HK-2 (cell line): ENCODE measurements around the gene LAMA5.

Source experiments
- DNase-seq: peaks from one replicate; pipeline ENCODE4 v3.0.0-alpha.2; 2018; ENCODE audit not compliant: unreplicated experiment

Gene LAMA5

DNA sequence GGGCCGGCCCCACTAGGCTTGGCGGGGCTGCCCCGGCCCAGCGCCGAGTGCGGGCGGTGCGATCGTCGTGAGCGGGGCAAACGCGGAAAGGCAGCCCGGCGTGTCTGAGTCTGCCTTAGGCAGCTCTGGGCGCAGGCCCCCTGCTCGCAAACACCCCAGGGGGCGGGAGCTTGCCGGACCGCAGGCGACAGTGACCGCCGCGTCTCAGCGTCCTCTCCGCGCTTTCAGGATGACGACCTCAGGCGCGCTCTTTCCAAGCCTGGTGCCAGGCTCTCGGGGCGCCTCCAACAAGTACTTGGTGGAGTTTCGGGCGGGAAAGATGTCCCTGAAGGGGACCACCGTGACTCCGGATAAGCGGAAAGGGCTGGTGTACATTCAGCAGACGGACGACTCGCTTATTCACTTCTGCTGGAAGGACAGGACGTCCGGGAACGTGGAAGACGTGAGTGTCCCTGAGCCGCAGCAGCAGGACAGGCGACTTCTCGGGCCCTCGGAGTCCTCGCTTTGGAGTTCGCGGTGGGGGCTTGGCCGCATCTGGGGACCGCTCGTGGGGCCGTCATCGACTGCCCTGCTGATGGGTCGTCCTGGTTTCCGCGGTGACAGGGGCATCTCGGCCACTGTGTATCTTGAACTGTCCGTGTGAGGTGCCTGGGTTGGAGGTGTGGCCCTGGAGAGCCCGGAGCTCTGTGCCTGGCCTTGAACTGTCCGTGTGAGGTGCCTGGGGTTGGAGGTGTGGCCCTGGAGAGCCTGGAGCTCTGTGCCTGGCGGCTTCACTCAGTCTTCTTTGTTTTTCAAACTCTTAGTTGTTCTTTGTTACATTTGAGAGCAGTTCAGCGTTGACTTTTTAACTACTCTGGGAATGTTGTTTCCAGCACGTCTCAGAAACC is 63.5 kb downstream of the LAMA5 start:
- peak; percentile 62 for DNase-seq

DNA sequence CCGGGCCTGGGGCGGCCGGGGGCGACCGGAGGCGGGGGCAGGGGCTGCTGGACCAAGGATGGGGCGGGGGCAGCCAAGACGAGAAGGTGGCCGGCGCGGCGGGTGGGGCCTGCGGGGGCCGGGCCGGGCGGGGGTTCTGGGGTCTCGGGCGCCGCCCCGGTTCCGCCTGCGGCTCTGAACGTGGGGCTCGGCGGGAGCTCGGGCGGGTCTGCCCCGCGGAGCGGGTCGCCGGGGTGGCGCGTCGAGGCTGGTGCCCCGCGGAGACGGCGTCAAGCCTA is 64.1 kb downstream of the LAMA5 start:
- DNase-seq, result no peak

DNA sequence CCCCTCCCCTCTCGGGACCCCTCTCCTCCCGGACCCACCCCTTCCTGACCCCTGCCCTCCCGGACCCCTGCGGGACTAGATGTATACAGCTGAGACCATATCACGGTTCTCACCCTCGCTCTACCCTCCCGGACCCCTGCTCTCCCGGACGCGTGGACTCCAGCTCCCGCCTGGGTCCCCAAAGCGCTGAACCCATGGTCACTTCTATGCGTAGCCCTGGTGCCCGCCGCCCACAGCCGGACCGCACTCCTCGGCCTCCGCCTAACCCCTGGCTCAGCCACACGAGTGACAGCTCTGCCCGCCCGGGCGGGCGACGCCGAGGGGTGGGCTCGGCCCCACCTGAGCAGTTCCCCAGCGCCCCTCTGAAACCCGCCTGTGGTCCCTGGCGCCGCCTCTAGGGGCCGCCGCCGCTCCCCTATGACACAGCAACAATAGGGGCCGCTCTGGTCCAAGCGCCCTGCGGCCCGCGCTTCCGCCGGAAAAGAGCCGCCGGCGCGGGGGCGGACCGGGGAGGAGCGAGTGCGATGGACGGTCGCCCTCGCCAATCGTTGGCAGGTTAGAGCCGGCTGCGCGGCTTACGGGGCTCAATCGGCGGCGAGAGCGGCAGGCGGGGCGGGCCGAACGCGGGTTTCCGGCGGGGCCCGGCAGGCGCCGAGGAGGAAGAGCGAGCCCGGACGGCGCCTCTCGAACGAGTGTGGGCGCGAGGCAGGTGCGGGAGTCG is 64.6 kb downstream of the LAMA5 start, which contains the start of gene ADRM1:
TSS of gene ADRM1 (plus strand) at position 657 of the 721 bp plus-strand sequence. CDS start 572 bp downstream, outside the sequence.
- peak; percentile 99 for DNase-seq

DNA sequence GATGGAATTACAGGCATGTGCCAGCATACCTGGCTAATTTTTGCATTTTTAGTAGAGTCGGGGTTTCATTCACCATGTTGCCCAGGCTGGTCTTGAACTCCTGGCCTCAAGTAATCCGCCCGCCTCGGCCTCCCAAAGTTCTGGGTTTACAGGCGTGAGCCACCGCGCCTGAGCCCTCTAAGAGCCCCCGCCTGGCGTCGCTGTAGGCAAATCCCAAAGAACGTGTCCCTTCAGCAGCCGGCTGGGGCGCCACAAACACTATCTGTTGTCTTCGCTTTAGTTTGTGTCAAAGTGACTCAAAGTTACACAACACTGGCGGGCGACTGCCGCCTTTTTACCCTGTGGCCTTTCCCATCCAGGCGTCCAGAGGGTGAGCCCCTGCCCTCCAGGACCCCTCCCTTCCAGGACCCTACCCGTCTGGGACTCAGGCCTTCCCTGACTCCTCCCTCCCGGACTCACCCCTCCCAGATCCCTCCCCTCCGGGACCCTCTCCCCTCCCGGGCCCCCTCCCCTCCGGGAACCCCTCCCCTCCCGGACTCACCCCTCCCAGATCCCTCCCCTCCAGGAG is 65.3 kb downstream of the LAMA5 start:
- DNase-seq, result peak; percentile 96

DNA sequence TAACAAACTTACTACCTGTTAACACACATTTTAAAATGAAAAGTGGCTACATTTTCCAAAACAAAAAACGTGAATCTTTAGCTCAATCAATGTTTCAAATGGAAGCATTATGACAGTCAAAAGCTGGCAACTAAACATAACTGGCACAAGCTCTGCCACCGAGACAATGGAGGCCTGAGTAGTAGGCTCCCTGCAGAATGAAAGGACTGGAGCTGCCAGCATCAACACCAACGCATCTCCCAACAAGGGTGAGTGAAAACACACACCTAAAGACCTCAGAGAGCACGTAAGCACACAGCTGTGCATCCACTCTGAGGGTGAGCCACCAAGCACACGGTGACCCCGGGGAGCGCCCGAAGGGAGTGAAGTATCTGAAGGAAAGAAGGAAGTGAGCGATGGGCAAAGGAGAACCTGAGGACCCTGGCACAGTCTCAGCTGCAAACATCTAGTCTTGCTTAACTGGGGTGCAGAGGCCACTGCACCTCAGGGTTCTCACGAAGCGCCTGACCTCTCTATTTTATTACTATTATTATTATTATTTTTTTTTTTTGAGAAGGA is 65.9 kb downstream of the LAMA5 start:
- DNase-seq, result no peak

DNA sequence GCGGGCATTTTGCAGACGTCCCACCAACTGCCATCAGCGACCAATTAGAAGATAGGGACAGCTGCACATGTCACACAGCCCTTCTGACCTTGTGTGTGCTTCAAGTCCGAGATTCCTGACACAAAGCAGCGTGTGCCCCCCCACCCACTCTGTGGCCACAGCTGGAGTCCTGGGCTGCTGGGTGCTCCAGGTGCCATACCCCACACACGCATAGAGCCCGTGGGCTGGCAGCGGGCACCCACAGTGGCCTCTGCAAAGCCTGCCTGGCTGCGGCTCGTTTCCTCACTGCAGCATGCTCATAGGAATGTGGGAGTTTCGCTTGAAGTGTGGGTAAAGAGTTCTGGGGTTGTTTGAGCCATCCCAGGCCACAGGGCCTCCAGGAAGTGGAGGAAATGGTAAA is 66.8 kb downstream of the LAMA5 start:
- no peak for DNase-seq

DNA sequence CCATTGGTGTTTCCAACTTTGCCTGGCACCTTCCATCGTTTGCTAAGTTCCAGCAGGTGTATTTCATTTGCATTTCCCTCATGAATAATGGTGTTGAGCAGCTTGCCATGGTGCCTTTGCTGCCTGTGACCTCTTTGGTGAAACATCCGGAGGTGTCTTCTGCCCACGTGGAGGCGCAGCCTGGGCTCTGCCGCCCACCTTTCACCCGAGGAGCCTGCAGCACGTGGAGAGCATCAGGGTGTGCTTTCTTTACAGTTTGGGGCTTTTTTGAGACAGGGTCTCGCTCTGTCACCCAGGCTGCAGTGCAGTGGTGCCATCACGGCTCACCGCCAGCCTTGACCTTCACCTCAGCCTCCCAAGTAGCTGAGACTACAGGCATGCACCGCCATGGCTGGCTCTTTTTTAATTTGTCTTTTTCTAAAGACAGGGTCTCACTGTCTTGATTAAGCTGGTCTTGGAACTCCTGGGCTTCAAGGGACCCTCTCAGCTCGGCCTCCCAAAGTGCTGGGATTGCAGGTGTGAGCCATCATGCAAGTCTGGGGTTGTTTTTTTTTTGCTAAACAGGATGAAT is 67.4 kb downstream of the LAMA5 start:
- no peak for DNase-seq

DNA sequence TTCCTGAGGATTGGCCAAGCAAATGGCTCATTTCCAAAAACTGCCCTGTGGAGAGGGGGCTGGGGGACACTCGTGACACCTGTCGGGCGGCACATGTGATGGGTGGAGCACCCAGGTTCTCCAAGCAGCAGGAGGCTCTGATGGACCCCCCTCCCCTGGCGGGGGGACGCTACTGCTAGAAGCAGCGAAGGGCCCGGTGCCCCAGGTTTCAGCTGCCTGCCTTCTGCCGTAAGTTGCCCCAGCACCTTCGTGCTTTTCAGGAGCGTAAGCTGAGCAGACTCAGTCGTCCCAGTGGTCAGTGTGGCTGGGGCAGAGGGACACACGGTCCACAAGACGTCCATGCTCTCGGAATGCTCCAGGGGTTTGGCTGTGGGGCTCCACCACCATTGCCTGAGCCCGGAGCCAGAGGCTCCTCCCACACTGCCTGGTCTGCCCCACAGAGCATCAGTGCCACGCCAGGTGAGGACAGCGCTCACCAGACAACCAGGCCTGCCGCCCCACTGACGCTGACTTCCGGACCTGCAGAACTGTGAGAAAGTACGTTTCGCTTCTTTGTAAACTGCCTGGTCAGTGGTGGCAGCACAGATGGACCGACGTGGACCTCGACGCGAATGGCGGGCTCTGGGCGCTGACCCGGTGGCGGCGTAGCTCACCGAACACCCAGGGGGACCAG is 68.4 kb downstream of the LAMA5 start:
- no peak for DNase-seq

DNA sequence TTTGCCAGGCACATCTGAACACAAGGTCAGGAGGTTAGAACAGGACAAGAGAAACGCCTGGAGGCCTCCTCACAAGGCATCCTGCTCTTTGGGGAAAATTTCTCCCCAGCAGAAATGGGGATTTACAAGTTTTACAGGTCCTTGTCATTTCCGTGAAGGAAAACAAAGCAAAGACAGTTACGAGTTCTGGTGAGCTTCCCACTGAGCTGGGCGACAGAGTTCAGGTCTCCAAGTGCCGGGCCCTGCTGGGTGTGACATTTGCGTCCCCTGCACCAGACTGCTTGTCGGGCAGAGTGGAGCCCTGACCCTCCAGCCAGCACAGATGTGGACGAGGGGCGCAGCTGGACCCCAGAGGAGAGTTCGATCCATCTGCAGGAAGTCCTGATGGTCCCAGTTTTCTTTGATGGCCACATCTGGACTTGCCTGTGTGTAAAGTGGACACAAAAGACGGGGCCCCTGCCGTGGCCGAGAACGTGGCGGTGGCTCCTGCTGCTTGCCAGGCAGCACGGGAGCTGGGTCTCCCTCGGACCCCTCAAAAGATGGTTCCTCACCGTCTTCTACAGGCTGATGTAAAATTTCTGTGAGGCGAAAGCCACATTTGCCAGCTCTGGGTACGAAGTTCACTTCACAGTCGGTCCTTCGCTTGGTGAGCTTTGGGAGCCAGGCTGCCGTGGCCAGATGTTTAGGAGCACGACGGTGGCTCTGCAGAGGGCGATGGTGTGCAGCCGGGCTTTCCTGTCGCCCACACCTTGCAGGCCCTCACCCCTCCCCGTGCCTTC is 69.5 kb downstream of the LAMA5 start:
- DNase-seq, result no peak

DNA sequence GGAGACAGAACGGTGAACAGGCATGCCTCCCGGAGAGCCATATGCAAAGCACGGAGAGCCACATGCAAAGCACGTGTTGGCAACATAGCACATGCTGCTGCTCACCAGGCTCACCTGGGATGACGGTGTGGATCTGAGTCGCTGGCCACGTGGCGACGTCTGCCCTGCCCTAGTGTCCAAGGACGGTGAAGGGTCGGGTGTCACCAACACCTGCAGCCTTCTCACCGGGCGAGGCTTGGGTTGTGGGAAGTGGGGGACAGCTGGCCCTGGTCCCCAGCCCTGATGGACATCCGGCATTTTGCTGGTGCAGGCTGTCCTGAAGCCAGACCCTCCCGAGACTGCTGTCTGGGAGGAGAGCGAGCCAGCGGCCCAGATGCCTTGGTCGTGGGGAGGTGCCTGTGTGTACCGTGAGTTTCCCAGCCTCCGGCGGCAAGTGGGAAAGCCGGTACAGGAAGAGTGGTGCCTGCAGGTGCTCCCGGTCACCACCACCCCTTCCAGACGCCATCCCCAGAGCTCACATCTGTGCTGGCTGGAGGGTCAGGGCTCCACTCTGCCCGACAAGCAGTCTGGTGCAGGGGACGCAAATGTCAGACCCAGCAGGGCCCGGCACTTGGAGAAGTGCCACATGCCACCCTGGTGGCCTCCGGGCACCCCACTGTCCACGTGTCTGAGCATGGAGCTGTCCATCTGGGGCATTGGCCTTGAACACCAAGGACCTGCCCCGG is 70.2 kb downstream of the LAMA5 start:
- DNase-seq, result no peak

DNA sequence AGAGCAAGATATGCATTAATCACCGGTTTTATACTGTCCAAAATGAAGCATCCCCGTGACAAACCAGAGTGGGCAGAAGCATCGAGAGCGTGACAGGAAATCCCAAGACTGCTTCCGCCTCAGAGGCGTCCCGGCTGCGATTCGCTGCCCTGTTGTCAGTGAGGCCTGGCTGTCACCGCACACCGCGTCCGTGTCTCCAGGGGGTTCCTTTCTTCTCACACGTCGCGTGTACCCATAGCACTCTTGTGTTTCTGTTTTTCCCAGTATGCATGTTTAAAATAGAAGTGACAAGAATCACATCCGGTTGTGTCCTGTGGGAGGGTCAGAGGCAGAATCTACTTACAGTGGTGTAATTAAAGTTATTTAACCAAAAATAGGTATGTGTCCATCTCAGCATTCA is 72.6 kb downstream of the LAMA5 start:
- DNase-seq, result no peak

DNA sequence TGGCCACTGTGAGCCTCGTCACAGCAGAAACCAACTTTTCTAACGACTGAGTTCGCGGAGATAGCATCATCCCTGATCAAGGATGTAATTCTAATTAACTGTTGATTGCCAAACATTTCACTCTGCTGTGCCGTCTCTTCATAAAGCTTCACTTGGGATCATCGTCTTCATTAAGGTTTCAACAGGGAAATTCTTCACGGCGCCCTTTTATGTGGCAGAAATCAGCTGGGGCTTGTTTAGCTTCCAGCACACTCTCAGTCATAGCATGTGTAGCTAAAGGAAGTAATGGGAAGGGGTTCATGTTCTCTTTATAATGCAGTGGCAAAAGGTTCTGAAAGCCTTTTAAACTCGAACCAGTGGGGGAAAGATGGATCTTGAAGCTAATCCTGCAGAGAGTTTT is 73.2 kb downstream of the LAMA5 start:
- no peak for DNase-seq

DNA sequence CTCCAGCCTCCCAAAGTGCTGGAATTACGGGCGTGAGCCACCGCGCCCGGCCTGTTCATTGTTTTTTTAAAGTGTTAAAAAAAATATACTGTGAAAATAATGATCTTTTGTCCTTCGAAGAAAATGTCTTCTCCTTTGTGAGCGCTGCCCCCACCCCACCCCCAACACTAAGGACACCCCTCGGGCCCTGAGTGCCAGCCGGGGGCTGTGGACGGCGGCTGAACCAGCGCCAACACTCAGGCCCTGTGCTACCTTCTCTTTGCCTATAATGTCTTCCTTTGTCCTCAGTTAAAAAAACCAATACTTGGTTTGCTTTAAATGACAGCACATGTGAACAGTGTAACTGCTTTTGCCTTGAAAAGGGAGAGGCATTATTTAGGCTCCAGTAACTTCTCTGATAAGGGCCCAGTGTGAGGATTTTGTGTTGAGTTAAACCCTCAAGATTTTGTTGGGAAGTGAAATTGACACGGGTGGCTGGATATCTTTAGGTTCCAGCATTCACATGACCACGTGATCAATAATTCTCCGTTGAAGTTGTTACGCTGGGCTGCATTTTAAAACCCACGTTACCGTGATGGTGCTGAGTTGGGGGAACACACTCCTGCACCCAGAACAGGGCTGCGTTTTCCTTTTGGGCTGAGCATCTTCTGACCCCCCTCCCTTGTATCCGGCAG is 73.9 kb downstream of the LAMA5 start:
- no peak for DNase-seq

DNA sequence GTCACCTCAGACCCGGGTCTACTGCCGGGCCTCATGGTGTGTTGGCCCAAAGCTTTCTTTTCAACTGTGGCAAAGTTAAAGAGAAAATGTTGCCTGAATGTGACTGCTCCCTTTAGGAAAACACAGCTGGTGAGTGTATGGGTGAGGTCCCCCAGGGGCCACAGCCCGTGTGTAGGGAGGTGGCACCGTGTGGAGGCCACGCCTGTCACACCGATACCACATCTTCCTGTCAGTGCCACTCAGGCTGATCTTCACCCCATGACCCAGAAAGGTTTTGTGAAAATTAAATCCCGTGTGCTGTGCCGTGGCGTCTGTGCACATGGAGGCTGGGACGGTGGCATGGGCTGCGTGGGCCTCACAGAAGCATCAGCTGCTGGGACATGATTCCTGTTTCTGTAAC is 75.0 kb downstream of the LAMA5 start:
- no peak for DNase-seq

DNA sequence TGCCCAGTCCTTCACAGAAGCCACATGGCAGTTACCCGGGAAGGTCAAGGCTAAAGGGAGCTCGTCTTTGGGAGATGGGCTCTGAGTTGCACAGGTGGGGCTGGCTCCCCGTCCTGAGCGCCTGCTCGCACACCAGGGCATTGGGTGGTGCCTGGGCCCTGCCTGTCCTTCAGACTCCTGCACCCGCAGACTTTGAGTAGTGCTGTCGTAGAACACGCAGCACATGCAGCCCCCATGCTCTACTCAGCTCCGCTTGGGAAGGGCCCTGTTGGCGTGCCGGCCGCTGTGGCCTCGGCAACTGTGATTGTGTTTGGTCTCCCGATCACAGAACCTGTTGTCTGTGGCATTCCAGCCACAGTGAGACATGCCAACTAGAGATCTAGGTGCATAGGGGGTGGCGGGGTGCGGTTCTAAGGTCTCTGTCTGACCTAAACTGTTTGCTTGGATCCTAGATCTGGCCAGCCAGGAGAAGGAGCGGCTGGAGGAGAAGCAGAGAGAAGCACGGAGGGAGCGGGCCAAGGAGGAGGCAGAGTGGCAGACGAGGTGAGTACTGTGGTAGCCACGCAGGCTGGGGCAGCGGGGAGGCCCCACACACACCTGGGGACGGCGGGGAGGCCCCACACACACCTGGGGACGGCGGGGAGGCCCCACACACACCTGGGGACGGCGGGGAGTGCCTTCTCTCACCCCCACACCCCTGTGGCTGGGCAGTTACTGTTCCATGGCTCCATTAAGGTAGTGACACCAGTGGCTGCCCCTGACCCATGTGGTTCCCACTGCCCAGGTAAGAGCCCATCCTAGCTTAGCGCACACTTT is 75.7 kb downstream of the LAMA5 start:
- DNase-seq, result no peak

DNA sequence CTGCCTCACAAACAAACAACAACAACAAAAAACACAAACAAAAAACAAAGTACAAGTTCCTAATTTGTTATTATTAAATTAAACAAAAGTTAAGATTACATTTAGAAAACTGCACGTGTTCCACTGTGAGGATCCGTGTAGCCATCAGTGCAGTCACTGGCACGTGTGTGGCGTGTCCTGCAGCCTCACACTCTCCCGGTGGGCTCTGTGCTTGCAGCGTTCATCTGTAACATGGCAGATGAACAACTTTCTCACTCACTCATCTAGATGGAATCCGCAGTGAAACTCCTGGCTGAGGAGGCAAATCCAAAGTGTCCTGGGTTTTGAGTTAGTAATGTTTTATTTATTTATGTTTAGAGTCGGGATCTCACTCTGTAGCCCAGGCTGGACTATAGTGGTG is 77.2 kb downstream of the LAMA5 start:
- DNase-seq, result no peak

DNA sequence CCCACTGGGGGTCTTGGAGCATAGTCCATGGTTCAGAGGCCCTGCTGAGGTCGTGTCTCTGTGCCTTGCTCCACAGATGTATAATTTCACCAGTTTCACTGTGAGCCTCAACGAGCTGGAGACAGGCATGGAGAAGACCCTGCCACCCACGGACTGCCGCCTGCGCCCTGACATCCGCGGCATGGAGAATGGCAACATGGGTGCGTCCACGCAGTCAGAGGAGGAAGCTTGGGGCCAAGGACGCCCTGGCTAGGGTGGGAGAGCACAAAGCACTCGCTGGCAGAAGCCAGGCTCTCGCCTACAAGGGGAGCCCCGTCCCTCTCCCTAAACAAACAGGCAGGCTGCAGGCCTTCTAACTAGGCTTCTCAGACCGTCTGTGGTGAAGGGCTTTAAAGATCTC is 78.0 kb downstream of the LAMA5 start:
- no peak for DNase-seq

DNA sequence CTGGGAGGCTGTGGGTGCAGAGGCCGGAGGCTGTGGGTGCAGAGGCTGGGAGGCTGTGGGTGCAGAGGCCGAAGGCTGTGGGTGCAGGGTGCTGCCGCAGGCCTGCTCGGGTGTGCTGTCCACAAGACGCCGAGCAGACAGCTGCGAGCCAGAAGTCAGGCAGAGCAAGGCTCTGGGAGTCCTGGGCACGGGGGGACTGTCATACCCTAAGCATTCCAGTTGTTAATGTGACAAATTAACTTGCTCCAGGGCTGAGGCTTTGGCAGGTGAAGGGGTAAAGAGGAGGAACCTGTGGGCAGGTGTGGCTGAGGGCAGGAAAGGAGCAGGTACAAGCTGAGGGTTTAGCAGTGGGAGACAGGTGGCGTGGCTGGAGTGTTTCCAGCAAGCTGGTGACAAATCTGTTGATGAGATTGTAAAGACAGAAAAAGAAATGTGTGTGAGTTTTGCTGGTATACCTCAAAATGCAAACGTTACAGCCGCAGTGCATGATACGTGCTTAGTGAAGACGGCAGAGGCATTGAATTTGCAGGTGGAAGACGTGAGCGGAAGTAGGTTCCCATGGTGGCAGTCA is 78.5 kb downstream of the LAMA5 start:
- DNase-seq, result no peak
